B cell (primary cell): ENCODE measurements around the gene ZNF334. TPM values are rescaled to one million over a fixed set of nuclear protein-coding genes. Genes with fewer than 3 reads are reported as not detected.
A peak's percentile ranks its signal among the peaks of the same experiment; 100 is the strongest.

Source experiments
- ATAC-seq: fragments of 200-7000 bp; cut with Tn5 transposase; one replicate; pipeline ENCODE4 v1.10.0; 2021; ENCODE audit warnings: low read depth, mild to moderate bottlenecking, moderate number of reproducible peaks, moderate library complexity
- CTCF ChIA-PET: fragments of 350-600 bp; sonication (Branson Sonifier 250); formaldehyde crosslinking; loops from one replicate; lab custom pipeline; 2021; ENCODE audit warnings: antibody characterized with exemption, inconsistent platforms; lab: Charles Lee
- POLR2A ChIA-PET: fragments of 350-600 bp; sonication (Branson Sonifier 250); formaldehyde crosslinking; loops from one replicate; lab custom pipeline; 2021; ENCODE audit warnings: antibody characterized with exemption; lab: Charles Lee
- DNase-seq: peaks from one replicate; pipeline ENCODE4 v3.0.0; 2013
- H2AFZ ChIP-seq: 2 replicates; pipeline ENCODE4 v1.6.1; 2012; ENCODE audit warnings: mild to moderate bottlenecking, low read depth, low read length; ENCODE audit not compliant: insufficient read depth, poor library complexity, severe bottlenecking
- H3K27ac ChIP-seq, 2 donors: 1 replicate in 1 of 2; 2 replicates in 1 of 2; pipeline ENCODE4 v1.5.1; 2012 to 2013; ENCODE audit warnings: low read length in 2 of 2, mild to moderate bottlenecking in 2 of 2, moderate library complexity in 1 of 2
- H3K27me3 ChIP-seq, 4 experiments: fragments of 200-600 bp in 1 of 4; sonication (generic) in 1 of 4; replicated peaks in 1 of 4; 1 replicate in 2 of 4; 2 replicates in 2 of 4; pipeline versions ENCODE4 v1.6.1 to v1.7.0; 2013 to 2016; ENCODE audit warnings: low read length in 3 of 4, mild to moderate bottlenecking in 2 of 4, mixed read lengths in 1 of 4, moderate library complexity in 1 of 4; ENCODE audit not compliant: insufficient read depth in 4 of 4, control insufficient read depth in 3 of 4; ENCODE audit errors: control extremely low read depth in 1 of 4
- H3K36me3 ChIP-seq, 2 experiments: replicated peaks in 1 of 2; 1 replicate in 1 of 2; 2 replicates in 1 of 2; pipeline versions ENCODE4 v1.6.1 to v1.7.1; 2013; ENCODE audit warnings: low read length in 1 of 2; ENCODE audit not compliant: insufficient read depth in 2 of 2, control insufficient read depth in 1 of 2; ENCODE audit errors: control extremely low read depth in 1 of 2, extremely low read depth in 1 of 2
- H3K4me1 ChIP-seq, 2 donors: fragments of 200-600 bp in 1 of 2; sonication (generic) in 1 of 2; 1 replicate in 1 of 2; 2 replicates in 1 of 2; pipeline versions ENCODE4 v1.5.1 to v1.6.1; 2013 to 2017; ENCODE audit warnings: low read length in 2 of 2; ENCODE audit not compliant: control insufficient read depth in 2 of 2, insufficient read depth in 2 of 2
- H3K4me2 ChIP-seq: replicated peaks from 2 replicates; pipeline ENCODE3; 2012; ENCODE audit warnings: mild to moderate bottlenecking, low read depth, low read length; ENCODE audit not compliant: poor library complexity, severe bottlenecking
- H3K4me3 ChIP-seq, 5 experiments: fragments of 200-600 bp in 1 of 5; sonication (generic) in 1 of 5; 1 replicate in 3 of 5; 2 replicates in 2 of 5; pipeline versions ENCODE4 v1.5.1 to v1.7.0; 2011 to 2016; ENCODE audit warnings: low read length in 4 of 5, mild to moderate bottlenecking in 4 of 5, low read depth in 2 of 5, control low read depth in 1 of 5, moderate library complexity in 1 of 5; ENCODE audit not compliant: insufficient read depth in 1 of 5; ENCODE audit errors: control extremely low read depth in 1 of 5, extremely low read depth in 1 of 5
- H3K79me2 ChIP-seq: fragments of 200-600 bp; sonication (generic); one replicate; pipeline ENCODE4 v1.6.0; 2016; ENCODE audit warnings: low read length; ENCODE audit not compliant: control insufficient read depth, insufficient read depth
- H3K9ac ChIP-seq: fragments of 200-600 bp; sonication (generic); 2 replicates; pipeline ENCODE4 v1.6.1; 2017; ENCODE audit warnings: mild to moderate bottlenecking, low read length, moderate library complexity
- H3K9me3 ChIP-seq, 3 donors: one replicate each; pipeline versions ENCODE4 v1.6.1 to v1.7.1; 2013; ENCODE audit warnings: low read length in 2 of 3; ENCODE audit not compliant: control insufficient read depth in 2 of 3, insufficient read depth in 1 of 3; ENCODE audit errors: control extremely low read depth in 1 of 3
- H4K20me1 ChIP-seq: 2 replicates; pipeline ENCODE4 v1.6.0; 2012; ENCODE audit warnings: mild to moderate bottlenecking, low read length; ENCODE audit not compliant: insufficient read depth, control insufficient read depth, poor library complexity, severe bottlenecking
- H3K27ac Mint-ChIP-seq: one replicate; pipeline ENCODE4 v1.8.0; 2021; ENCODE audit warnings: mixed read lengths
- H3K27me3 Mint-ChIP-seq: one replicate; pipeline ENCODE4 v1.8.0; 2021; ENCODE audit warnings: mixed read lengths
- H3K4me1 Mint-ChIP-seq: one replicate; pipeline ENCODE4 v1.8.0; 2021; ENCODE audit warnings: mixed read lengths
- H3K4me3 Mint-ChIP-seq: one replicate; pipeline ENCODE4 v1.8.0; 2021; ENCODE audit warnings: mixed read lengths
- H3K9me3 Mint-ChIP-seq: one replicate; pipeline ENCODE4 v1.8.0; 2022; ENCODE audit warnings: mixed read lengths; ENCODE audit not compliant: insufficient read depth
- EZH2 ChIP-seq: IDR thresholded peaks from 2 replicates; pipeline ENCODE4 v1.6.1; 2012; ENCODE audit warnings: borderline replicate concordance, low read depth, mild to moderate bottlenecking, moderate library complexity, low read length; ENCODE audit not compliant: insufficient read depth, poor library complexity, severe bottlenecking
- WGBS: methylation state at CpG from one replicate; pipeline ENCODE4 v1.1.5; 2013; ENCODE audit warnings: missing lambda C conversion rate; ENCODE audit not compliant: insufficient coverage; 5-methylcytosine and 5-hydroxymethylcytosine counted together
- intact Hi-C: fragments of 100-400 bp; cut with micrococcal nuclease; formaldehyde crosslinking; loops from one replicate; pipeline ENCODE4 v1.10.0; 2022
- polyA plus RNA-seq: library from polyadenylated mRNA; depleted of rRNA; stranded (reverse); fragments of >200 nt; gene quantifications from 2 replicates; pipeline ENCODE4 v1.2.3, GENCODE V29; 2012
- total RNA-seq, 2 donors: library from RNA; stranded (reverse); fragments of 120-200 nt in 1 of 2; gene quantifications; 1 replicate in 1 of 2; 2 replicates in 1 of 2; pipeline versions ENCODE4 v1.2.3 to v1.2.4, GENCODE V29; 2013 to 2022
- TF ChIP-seq, protein P1 (sequence below): fragments of 200-600 bp; IDR thresholded peaks from one replicate; pipeline ENCODE4 v1.8.0; 2022; ENCODE audit warnings: antibody characterized with exemption, mild to moderate bottlenecking

Gene ZNF334
- total and polyA plus RNA-seq, 2 donors (not counting 1 experiment from before 2014, with no cell fraction given): 0.22 to 0.30 TPM

DNA sequence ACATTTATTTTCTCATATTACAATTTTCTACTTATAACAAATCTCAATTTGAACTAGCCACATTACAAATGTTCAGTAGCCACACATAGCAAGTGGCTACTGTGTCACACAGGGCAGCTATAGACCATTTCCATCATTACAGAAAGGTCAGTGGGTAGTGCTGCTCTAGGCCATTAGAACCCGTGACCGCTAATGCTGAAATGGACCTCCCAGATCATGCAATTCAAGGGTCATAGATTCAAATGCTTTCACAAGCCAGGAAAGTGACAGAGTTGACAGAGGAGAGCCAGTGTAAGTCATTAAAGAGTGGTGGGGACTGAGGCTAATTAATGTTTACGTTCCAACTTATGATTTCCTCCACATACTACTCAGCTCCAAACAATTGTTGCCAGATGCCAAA lies 40.6 kb upstream of the ZNF334 start:
- Mint-ChIP-seq H3K9me3 (no peaks in the 10 kb centered on the region), H3K27ac (no peak overlapping the region), H3K27me3 (no peaks in the 10 kb centered on the region), H3K4me1 (peaks cover 51% of the 10 kb centered on the region), H3K4me3 (no peak overlapping the region)
- Histone ChIP-seq H3K79me2 (no peaks in the 10 kb centered on the region), H3K27ac (no peak overlapping the region), H3K9me3 (no peaks in the 10 kb centered on the region), H3K27me3 (no peaks in the 10 kb centered on the region), H3K4me3 (no peak overlapping the region), H2AFZ (no peak overlapping the region), H3K4me1 (peaks cover 53 to 61% of the 10 kb centered on the region in 2 donors), H4K20me1 (no peaks in the 10 kb centered on the region), H3K36me3 (no peaks in the 10 kb centered on the region), H3K9ac (no peak overlapping the region), H3K4me2 (no peak overlapping the region)
- TF ChIP-seq, protein P1, sequence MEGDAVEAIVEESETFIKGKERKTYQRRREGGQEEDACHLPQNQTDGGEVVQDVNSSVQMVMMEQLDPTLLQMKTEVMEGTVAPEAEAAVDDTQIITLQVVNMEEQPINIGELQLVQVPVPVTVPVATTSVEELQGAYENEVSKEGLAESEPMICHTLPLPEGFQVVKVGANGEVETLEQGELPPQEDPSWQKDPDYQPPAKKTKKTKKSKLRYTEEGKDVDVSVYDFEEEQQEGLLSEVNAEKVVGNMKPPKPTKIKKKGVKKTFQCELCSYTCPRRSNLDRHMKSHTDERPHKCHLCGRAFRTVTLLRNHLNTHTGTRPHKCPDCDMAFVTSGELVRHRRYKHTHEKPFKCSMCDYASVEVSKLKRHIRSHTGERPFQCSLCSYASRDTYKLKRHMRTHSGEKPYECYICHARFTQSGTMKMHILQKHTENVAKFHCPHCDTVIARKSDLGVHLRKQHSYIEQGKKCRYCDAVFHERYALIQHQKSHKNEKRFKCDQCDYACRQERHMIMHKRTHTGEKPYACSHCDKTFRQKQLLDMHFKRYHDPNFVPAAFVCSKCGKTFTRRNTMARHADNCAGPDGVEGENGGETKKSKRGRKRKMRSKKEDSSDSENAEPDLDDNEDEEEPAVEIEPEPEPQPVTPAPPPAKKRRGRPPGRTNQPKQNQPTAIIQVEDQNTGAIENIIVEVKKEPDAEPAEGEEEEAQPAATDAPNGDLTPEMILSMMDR: no peak
- TF ChIP-seq EZH2: no peak
- WGBS: no CpG with 5 or more reads among the region's 3 CpGs
- ATAC-seq (no peak), DNase-seq (no peak)
- POLR2A ChIA-PET: no interaction called here
- intact Hi-C loops: no loop called here
- CTCF ChIA-PET: interaction anchor here (1.6 kb wide), 2 partner anchors 9 to 127 kb away, joined by 4 read pairs; no protein-coding TSS in a partner anchor

DNA sequence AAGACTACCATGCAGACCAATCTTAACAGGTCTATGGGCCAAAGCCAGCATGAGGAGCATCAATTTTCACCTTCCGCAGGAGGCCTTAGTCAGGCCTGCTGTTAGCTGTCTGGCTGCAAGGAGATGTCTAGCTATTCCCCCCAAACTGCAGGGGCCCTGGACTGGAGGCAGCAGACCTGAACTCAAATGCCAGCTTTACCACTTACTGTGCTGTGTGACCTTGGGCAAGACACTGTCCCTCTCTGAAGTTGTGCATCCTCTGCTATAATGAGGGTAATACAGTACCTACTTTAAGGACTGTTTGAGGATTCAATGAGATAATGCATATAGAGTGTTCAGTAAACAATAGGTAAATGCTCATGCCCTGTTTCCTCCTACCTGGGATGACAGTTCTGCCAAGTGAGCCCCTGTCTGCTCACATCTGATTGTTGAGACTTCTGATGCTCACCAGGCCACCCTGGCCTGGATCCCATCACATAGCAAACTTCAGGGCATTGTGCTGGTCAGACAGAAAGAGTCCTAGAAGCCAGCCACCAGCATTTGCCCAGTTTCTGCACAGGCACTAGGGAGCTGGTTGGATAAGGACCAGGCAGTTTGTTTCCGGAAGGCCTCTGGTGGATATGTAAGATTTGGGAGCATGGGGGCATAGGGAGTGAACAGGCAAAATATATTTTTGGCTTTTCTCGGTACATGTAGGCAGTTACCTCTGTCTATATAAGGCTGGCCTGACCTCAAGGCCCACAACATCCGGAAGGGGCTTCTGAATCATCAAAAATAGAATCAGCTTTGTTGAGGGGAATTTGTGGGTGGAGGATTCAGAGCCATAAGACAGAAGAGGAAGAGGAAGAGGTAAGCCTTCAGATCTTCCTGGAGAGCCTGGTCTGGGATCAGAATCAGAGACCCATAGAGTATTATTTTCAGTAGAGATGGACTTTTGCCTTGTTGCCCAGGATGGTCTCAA lies 39.4 kb upstream of the ZNF334 start:
- POLR2A ChIA-PET: no interaction called here
- intact Hi-C loops: no loop called here
- Histone ChIP-seq H3K27me3 (no peaks in the 10 kb centered on the region), H2AFZ (peak overlapping the region; percentile 34), H3K9ac (peak overlapping the region; percentile 55), H3K9me3 (no peaks in the 10 kb centered on the region), H3K36me3 (no peaks in the 10 kb centered on the region), H3K4me1 (peaks cover 53 to 61% of the 10 kb centered on the region in 2 donors), H3K4me3 (peak overlapping the region in 3 of 5 experiments; percentile 8 to 23 (median 13)), H3K27ac (peak overlapping the region in 1 of 2 donors; percentile 19), H3K79me2 (no peaks in the 10 kb centered on the region), H4K20me1 (no peaks in the 10 kb centered on the region), H3K4me2 (peak overlapping the region; percentile 79)
- H3K9me3 Mint-ChIP-seq: no peaks in the 10 kb centered on the region
- peak overlapping the region; percentile 22 for H3K27ac Mint-ChIP-seq
- peak; percentile 56 for DNase-seq
- no peaks in the 10 kb centered on the region for H3K27me3 Mint-ChIP-seq
- CTCF ChIA-PET: interaction anchor here (1.6 to 3.2 kb wide), 3 partner anchors 8 to 128 kb away, joined by 4 to 13 read pairs (median 4); no protein-coding TSS in a partner anchor
- peaks cover 51% of the 10 kb centered on the region for H3K4me1 Mint-ChIP-seq
- TF ChIP-seq, protein P1: no peak
- TF ChIP-seq EZH2: no peak
- H3K4me3 Mint-ChIP-seq: peak overlapping the region; percentile 53
- 27% methylated on average over 4 of the region's 4 CpGs for WGBS
- ATAC-seq: peak; percentile 70
